AG04449 (cell line): ENCODE measurements around the gene ZNF385B.

ENCODE experiments used
- CTCF ChIA-PET: fragments of 350-600 bp; formaldehyde crosslinking; extraction: SDS; loops from one replicate; lab custom pipeline; 2021; ENCODE audit warnings: antibody characterized with exemption; lab: Yijun Ruan, JAX
- POLR2A ChIA-PET: fragments of 400-600, 350-600 bp; formaldehyde crosslinking; extraction: SDS; loops from one replicate; lab custom pipeline; 2020; ENCODE audit warnings: antibody characterized with exemption, inconsistent platforms; lab: Yijun Ruan, JAX
- DNase-seq: peaks from one replicate; pipeline ENCODE4 v3.0.0-alpha.2; 2010; ENCODE audit warnings: low read depth, low spot score
- H3K4me3 ChIP-seq: 2 replicates; pipeline ENCODE4 v1.5.1; 2011; ENCODE audit warnings: low read depth, mild to moderate bottlenecking, control low read depth, low read length
- TF ChIP-seq, protein P1 (sequence below): IDR thresholded peaks from one replicate; pipeline ENCODE4 v1.5.1; 2011; ENCODE audit warnings: mild to moderate bottlenecking, moderate library complexity, low read length, control low read depth, inconsistent platforms; ENCODE audit not compliant: insufficient read depth; ENCODE audit errors: missing control alignments

Gene ZNF385B

DNA sequence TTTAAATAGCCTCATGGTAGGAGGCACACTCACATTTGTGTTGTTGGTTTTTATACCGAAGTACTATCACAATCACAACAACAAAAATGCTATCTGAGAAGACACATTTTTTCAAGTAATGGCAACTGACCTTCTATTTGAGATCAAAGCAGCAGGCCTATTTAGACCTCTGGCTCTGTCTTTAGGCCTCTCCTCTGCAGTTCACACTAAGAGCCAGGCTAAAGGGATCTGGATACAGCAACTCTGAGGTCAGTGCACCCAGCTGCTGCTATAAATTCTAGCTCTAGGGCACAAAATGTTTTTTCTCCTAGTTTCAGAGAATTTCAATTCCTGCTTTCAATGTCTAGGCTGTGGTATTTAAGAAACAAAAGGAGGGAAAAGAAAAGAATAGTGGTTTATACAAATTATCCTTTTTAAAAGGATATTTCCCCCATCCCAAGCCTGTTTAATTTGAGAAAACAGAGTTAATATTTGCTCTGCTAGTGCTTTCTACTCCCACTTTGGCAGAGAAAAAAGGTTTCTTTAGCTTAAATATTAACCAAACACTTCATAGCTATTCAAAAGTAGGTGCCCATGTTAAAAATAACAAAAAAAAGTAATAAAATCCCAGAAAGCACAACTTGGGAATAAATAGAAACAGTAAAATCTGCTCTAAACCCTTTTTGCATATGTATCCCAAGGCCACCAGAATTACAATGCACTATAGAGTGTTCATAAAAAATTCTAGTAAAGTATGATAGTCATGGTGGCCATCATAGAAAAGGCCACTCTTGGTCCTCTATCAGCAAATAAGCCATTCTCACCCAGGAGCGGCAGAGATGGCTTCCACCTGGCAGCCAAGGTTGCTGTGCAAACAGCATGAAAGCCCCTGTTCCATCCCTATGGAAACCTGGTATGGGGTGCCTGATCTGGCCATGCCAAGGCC is 303.1 kb downstream of the ZNF385B start:
- TF ChIP-seq, protein P1, sequence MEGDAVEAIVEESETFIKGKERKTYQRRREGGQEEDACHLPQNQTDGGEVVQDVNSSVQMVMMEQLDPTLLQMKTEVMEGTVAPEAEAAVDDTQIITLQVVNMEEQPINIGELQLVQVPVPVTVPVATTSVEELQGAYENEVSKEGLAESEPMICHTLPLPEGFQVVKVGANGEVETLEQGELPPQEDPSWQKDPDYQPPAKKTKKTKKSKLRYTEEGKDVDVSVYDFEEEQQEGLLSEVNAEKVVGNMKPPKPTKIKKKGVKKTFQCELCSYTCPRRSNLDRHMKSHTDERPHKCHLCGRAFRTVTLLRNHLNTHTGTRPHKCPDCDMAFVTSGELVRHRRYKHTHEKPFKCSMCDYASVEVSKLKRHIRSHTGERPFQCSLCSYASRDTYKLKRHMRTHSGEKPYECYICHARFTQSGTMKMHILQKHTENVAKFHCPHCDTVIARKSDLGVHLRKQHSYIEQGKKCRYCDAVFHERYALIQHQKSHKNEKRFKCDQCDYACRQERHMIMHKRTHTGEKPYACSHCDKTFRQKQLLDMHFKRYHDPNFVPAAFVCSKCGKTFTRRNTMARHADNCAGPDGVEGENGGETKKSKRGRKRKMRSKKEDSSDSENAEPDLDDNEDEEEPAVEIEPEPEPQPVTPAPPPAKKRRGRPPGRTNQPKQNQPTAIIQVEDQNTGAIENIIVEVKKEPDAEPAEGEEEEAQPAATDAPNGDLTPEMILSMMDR = no peak
- POLR2A ChIA-PET = no interaction called here
- CTCF ChIA-PET = interaction anchor here (1.6 kb wide), 1 partner anchor 12 kb away, joined by 3 read pairs; no protein-coding TSS in a partner anchor
- H3K4me3 ChIP-seq = no peak overlapping the region
- DNase-seq = no peak

DNA sequence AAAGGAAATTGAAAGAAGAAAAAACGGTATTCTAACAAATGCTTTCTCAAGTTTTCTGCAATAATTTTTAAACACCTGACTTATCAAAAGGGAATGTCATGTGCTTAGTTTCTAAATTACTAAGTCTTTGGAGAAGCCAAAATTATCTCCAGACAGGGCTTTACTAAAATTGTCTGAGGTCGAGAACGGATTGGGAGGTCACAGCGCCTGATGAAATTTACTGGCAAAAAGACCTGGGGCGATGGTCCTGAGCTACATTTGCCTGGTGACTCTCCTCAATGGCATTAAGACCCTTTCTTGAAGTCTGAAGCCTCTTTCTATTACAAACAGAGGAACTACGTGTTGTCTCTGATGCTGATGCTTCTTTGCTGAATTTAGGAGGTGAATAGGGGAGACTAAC is 305.0 kb downstream of the ZNF385B start:
- ChIA-PET CTCF (no interaction called here), POLR2A (no interaction called here)
- no peak overlapping the region for H3K4me3 ChIP-seq
- TF ChIP-seq, protein P1 = no peak
- DNase-seq = no peak

DNA sequence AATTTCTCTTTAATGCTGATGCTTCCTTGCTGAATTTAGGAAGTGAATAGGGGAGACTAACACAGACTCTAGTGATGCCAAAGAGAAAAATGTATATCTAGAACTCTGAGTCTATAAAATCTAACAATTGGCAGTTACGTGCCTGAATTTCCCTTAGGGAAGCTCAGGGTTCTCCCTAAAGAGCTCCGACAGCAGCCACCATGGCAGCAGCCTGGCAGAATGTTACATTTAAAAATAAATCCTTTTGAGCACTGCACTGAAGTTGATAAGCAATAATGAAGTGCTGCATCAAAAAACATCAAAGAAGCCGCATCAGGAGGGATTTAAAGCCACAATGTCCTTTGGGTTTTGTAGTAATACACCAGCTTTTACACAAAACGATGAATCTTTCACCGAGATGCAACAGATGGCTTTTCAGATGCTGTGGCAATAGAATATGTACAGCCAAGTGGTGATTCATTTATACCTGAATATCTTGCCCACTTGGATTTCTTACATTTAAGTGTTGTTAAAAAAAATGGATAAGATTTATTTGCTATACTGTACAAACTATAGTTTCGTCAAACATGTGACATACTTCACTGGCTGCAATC is 305.6 kb downstream of the ZNF385B start:
- no peak overlapping the region for H3K4me3 ChIP-seq
- ChIA-PET CTCF (no interaction called here), POLR2A (no interaction called here)
- no peak for DNase-seq
- TF ChIP-seq, protein P1 = no peak

DNA sequence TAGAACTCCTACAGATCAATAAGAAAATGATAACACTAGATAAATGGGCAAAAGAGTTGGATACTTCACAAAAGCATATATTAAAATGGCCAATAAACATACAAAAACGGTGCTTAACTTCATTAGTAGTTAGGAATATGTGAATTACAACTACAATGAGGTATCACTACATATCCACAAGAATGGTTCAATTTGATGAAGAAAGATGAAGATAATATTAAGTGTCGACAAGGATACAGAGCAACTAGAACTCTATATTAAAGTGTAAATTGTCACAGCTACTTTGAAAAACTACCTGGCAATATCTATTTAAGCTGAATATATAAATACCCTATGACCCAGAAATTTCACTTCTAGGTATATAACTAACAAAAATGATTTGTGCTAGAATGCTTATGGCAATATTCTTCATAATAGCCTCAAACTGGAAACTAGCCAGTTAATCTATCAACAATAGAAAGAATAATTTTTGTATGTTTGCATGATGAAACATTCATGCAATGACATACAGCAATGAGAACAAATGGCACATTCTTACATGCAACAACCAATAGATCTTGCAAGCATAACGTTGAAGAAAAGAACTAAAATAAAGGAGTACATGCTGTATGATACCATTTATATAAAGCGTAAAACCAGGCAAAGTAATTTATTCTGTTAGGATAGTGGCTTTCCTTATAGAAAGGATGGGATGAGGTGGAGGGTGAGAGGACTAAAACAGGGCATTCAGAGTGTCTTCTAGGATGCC is 306.6 kb downstream of the ZNF385B start:
- TF ChIP-seq, protein P1 = no peak
- ChIA-PET POLR2A (no interaction called here), CTCF (no interaction called here)
- H3K4me3 ChIP-seq = no peak overlapping the region
- no peak for DNase-seq

DNA sequence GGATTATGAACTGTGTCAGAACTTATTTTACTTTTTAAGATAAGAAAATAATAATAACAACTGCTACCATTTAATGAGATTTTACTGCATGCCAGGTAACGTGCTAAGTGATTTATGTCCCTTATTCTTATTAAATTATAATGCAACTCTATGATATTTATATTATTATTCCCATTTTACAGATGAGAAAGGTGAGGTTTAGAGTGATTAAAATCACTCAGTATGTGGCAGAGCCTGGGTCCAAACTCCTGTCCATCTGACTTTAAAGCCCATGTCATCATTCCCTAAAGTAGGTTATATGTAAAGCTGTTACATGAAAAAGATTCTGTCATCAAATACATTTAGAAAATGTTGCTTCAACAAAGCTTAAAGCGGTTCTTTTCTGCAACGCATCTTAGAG is 308.0 kb downstream of the ZNF385B start:
- no peak overlapping the region for H3K4me3 ChIP-seq
- ChIA-PET CTCF (no interaction called here), POLR2A (no interaction called here)
- no peak for DNase-seq
- TF ChIP-seq, protein P1 = no peak
